GM18520 (cell line): ENCODE measurements around the gene TNFSF9.
"Not testable (repeated sequence)": the region's sequence is repeated elsewhere in the genome, so short reads cannot be mapped to it uniquely, and the experiment has no call there.

ENCODE experiments used
- ATAC-seq: cut with Tn5 transposase; IDR thresholded peaks from one replicate; pipeline ENCODE4 v1.9.1; 2021; ENCODE audit not compliant: unreplicated experiment

TNFSF9 gene

DNA sequence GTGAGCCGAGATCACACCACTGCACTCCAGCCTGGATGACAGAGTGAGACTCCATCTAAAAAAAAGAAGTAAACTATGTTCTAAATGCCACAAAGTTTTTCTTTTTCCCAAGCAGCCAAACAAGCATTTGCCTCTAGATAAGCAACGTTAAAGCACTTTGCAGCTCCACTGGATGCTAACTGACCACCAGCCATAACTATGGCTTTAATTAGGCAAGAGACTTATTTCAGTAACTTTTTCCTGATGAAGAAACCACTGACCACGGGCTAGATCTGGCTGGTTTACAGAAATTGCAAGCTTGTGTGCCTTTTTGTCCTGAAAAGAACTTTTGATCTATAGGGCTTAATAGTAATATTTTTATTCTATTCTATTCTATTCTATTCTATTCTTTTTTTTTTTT lies 38.0 kb downstream of the TNFSF9 start:
- ATAC-seq = no peak

DNA sequence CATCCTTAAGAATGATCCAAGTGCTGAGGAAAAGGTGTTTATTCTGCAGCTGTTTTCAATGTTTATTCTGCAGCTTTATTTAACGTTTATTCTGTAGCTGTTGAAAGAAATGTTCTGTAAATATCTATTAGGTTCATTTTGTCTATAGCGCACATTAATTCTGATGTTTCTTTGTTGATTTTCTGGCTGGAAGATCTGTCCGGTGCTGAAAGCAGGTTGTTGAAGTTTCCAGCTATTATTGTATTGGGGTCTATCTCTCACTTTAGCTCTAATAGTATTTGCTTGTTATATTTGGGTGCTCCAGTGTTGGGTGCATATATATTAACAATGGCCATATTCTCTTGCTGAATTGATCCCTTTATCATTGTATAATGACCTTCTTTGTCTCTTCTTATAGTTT lies 39.9 kb downstream of the TNFSF9 start:
- ATAC-seq = no peak

DNA sequence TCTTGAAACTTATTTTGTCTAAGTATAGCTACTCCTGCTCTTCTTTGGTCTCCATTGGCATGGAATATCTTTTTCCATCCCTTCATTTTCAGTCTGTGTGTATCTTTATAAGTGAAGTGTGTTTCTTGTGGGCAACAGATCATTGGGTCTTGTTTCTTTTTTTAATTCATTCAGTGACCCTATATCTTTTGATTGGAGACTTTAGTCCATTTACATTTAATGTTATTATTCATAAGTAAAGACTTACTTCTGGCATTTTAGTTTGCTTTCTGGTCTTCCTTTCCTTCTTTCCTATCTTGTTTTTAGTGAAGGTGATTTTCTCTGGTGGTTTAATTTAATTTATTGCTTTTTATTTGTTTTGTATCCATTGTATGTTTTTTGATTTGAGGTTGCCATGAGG lies 40.3 kb downstream of the TNFSF9 start:
- no peak for ATAC-seq

DNA sequence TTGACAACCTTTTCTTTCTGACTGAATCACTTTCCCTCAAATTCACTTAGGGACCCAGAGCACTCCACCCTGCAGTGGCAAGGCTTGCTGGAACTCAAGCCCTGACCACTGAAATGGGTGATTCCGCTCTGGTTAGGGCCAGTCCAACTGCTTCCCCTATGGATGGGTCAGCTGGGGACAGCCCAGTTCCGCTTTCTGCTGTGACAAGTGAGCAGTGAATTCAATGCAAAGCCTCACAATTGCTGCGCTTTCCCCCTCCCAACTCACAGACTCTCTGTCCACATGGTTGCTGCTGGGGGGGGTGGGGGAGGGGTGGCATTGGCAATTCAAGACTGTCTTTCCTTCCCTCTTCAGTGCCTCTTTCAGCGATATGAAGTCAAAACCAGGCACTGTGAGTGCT lies 41.4 kb downstream of the TNFSF9 start:
- no peak for ATAC-seq

DNA sequence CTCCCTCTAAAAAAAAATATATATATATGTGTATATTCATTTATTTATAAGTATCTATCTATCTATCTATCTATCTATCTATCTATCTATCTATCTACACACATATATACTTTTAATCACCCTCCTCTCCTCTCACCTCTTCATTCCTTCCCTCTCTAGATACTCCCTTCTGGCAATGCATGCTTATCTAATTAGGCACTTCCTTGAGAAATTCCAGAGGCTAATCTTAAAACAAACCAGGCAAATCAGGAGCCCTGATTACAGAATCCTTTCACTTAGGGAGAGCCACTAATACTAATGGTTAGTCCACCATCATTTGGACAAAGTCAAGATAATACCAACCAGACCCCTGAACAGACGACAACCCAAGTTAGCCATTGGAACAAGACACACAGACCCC lies 42.5 kb downstream of the TNFSF9 start:
- ATAC-seq = no peak

DNA sequence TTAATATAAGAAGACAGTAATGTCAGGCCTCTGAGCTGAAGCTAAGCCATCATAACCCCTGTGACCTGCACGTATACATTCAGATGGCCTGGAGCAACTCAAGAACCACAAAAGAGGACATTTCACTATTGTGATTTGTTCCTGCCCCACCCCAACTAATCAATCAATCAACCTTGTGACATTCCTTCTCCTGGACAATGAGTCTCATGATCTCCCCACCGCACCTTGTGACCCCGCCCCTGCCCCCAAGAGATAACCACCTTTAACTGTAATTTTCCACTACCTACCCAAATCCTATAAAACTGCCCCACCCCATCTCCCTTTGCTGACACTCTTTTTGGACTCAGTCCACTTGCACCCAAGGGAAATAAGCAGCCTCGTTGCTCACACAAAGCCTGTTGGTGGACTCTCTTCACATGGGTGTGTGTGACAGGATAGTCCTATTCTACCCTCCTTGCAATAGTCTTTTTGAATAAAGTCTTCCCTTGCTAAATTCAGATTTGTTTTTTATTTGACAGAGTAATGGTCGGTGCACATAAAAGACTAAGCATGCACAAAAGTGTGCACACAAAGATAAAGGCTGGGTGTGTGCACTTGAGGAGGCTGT lies 46.1 kb downstream of the TNFSF9 start:
- no peak for ATAC-seq

DNA sequence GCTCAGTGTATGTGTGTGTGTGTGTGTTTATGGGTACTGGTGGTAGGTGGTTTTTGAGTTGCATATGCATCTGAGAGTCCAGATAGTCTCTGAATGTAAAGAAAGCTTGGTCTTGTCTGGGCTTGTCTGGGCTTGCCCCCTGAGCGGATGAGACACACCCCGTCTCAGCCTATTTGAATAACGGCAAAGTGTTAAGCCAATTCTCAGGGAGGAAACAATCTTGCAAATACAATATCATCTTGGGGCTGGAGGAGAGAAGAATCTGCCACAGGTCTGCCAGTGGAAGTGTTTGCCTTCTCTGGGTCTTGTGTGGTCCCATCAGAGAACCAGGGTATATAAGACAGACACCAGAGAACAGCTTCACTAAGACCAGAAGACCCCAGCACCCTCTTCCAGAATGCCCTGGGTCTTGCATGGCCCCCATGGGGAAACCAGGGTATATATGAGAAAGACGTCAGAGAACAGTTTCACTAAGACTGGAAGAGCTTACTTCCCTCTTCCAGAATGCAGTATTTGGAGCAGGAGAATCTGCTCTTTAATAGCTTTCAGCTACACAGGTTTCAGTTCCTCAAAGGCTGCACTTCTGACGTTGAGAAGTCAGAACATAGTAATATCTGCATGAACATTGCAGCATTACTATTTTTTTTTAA lies 46.8 kb downstream of the TNFSF9 start:
- ATAC-seq = peak; percentile 65

DNA sequence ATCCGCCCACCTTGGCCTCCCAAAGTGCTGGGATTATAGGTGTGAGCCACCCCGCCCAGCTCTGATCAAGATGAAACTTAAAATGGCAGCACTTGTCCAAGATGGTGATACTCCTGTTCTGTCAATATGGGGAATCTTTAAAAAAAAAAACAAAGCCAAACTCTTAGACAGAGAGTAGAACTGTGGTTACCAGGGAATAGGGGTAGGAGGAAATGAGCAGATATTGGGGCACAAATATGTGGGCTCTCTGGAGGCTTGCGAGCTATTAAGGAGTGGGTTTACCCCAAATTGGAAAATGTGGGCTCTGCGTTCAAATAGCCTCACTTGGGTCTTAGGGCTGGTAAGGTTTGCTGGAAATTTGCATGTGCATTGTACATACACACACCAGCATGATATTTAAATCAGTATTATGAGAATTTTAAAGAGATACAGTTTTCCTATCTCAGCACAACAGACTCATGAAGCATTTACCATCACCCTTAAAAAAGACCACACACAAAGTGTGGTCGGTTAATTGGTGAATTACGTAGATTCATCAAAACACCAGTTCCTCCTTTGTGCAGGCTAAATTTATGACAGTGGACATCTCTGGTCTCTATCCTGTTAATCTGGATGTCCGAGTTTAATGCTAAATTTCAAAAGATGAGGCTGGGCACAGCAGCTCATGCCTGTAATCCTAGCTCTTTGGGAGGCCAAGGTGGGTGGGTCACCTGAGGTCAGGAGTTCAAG lies 48.8 kb downstream of the TNFSF9 start:
- no peak for ATAC-seq

DNA sequence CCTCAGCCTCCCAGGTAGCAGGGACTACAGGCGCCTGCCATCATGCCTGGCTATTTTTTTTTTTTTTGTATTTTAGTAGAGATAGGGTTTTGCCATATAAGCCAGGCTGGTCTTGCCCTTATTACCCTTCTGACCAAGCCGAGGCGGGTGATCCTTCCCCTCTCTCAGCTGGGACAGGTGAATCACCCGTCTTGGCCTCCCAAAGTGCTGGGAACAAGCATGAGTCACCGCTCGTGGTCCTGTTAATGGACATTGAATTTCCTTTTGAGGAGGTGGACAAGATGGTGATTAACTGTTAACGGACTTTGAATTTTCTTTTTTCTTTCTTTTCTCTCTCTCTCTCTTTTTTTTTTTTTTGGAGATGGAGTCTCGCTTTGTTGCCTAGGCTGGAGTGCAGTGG lies 49.5 kb downstream of the TNFSF9 start:
- no peak for ATAC-seq

DNA sequence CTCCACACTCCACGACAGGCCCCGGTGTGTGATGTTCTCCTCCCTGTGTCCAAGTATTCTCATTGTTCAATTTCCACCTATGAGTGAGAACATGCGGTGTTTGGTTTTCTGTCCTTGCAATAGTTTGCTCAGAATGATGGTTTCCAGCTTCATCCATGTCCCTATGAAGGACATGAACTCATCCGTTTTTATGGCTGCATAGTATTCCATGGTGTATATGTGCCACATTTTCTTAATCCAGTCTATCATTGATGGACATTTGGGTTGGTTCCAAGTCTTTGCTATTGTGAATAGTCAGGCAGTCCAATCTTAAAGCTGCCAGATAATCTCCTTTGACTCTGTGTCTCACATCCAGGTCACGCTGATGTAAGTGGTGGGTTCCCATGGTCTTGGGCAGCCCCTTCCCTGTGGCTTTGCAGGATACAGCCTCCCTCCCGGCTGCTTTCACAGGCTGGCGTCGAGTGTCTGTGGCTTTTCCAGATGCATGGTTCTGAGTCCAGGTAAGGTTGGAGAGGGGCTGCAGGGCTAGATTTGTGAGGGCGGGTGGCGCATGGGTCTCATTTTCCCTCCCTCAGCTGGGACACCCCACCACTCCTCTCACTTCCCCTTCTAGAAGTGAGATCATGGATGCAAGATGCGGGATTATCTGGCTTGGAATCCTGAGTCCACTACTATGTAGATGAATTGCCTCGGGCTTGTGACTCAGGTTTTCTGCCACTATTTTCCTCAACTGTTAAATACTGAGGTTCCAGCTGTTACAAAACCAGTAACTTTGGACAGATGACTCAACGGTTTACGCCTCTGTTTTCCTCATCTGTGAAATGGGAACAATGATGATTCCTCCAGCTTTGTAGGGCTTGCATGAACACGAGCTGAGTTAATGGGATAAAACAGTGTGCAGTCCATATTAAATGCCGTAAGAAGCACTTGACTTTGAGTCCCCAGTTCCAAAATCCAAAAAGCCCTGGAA lies 52.0 kb downstream of the TNFSF9 start:
- ATAC-seq = not testable (repeated sequence)
